Dermis blood vessel endothelial cell (primary cell): ENCODE data around the gene NDUFAF2. TPM values are rescaled to one million over a fixed set of nuclear protein-coding genes. Genes with fewer than 3 reads are reported as not detected.
A peak's percentile ranks its signal among the peaks of the same experiment; 100 is the strongest.
"Not testable (repeated sequence)": the region's sequence is repeated elsewhere in the genome, so short reads cannot be mapped to it uniquely, and the experiment has no call there.

Source experiments
- DNase-seq: peaks from one replicate; pipeline ENCODE4 v3.0.0; 2010
- total RNA-seq: library from RNA; depleted of rRNA; stranded (reverse); fragments of >200 nt; gene quantifications from 2 replicates; pipeline ENCODE4 v1.2.3, GENCODE V29; 2014

The NDUFAF2 gene
- total RNA-seq, 1 donor from 2014 or later, result 19.2 TPM

GRCh38 chr5:60993875-60994571 lies 49.0 kb downstream of the NDUFAF2 start:
- no peak for DNase-seq

- DNase-seq, result no peak
Measured at GRCh38 chr5:60996368-60996767, 51.4 kb downstream of the NDUFAF2 start.

GRCh38 chr5:60997721-60998120 lies 52.7 kb downstream of the NDUFAF2 start:
- DNase-seq, result no peak

- DNase-seq, result no peak
Measured at GRCh38 chr5:61000887-61001286, 55.9 kb downstream of the NDUFAF2 start.

- DNase-seq, result no peak
Measured at GRCh38 chr5:61001647-61002046, 56.6 kb downstream of the NDUFAF2 start.

GRCh38 chr5:61002611-61003355 lies 57.8 kb downstream of the NDUFAF2 start:
- no peak for DNase-seq

GRCh38 chr5:61004448-61004847 lies 59.4 kb downstream of the NDUFAF2 start:
- no peak for DNase-seq

- no peak for DNase-seq
Measured at GRCh38 chr5:61009907-61010306, 64.9 kb downstream of the NDUFAF2 start.

GRCh38 chr5:61010467-61011454 lies 65.8 kb downstream of the NDUFAF2 start:
- DNase-seq, result peak; percentile 12

GRCh38 chr5:61018062-61018461 lies 73.1 kb downstream of the NDUFAF2 start:
- DNase-seq, result no peak

GRCh38 chr5:61019642-61020041 lies 74.6 kb downstream of the NDUFAF2 start:
- peak; percentile 17 for DNase-seq

- no peak for DNase-seq
Measured at GRCh38 chr5:61020415-61020814, 75.4 kb downstream of the NDUFAF2 start.

- DNase-seq, result no peak
Measured at GRCh38 chr5:61023131-61023530, 78.1 kb downstream of the NDUFAF2 start.

- DNase-seq, result no peak
Measured at GRCh38 chr5:61026004-61026403, 81.0 kb downstream of the NDUFAF2 start.

GRCh38 chr5:61028382-61028781 lies 83.4 kb downstream of the NDUFAF2 start:
- DNase-seq, result no peak

GRCh38 chr5:61029456-61030162 lies 84.6 kb downstream of the NDUFAF2 start:
- no peak for DNase-seq

- no peak for DNase-seq
Measured at GRCh38 chr5:61030163-61030482, 85.1 kb downstream of the NDUFAF2 start.

- not testable (repeated sequence) for DNase-seq
Measured at GRCh38 chr5:61031301-61031700, 86.3 kb downstream of the NDUFAF2 start.

GRCh38 chr5:61044545-61044944 lies 99.5 kb downstream of the NDUFAF2 start:
- DNase-seq, result no peak

GRCh38 chr5:61047346-61047745 lies 102.3 kb downstream of the NDUFAF2 start:
- no peak for DNase-seq

- DNase-seq, result no peak
Measured at GRCh38 chr5:61048534-61048933, 103.5 kb downstream of the NDUFAF2 start.

- no peak for DNase-seq
Measured at GRCh38 chr5:61050292-61050691, 105.3 kb downstream of the NDUFAF2 start.
